HL-60 (cell line): ENCODE results near the gene CAP1.

Experiments
- GABPA ChIP-seq: IDR thresholded peaks from 2 replicates; pipeline ENCODE4 v1.6.1; 2012; ENCODE audit warnings: low read depth
- POLR2AphosphoS5 ChIP-seq: IDR thresholded peaks from 2 replicates; pipeline ENCODE4 v1.6.1; 2012; ENCODE audit warnings: low read depth
- TF ChIP-seq, protein P1 (sequence below): IDR thresholded peaks from one replicate; pipeline ENCODE4 v1.5.1; 2011; ENCODE audit warnings: low read length, control low read depth, inconsistent platforms; ENCODE audit not compliant: insufficient read depth

DNA sequence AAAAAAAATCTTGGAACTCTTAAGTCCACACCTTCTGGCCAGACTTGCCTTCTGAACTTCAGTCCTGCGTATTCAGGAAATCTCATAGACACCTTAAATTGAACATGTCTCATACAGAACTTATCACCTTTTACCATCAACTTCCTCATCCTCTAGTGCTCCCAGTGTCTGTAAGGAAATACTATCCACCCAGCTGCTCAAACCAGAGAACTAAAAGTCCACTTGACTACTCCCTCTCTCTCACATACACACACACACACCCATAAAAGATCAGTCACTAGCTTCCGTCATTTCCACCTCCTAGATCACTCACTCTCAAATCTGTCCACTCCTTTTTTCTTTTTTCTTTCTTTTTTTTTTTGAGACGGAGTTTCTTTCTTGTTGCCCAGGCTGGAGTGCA lies 10.9 kb upstream of the CAP1 start:
- TF ChIP-seq, protein P1, sequence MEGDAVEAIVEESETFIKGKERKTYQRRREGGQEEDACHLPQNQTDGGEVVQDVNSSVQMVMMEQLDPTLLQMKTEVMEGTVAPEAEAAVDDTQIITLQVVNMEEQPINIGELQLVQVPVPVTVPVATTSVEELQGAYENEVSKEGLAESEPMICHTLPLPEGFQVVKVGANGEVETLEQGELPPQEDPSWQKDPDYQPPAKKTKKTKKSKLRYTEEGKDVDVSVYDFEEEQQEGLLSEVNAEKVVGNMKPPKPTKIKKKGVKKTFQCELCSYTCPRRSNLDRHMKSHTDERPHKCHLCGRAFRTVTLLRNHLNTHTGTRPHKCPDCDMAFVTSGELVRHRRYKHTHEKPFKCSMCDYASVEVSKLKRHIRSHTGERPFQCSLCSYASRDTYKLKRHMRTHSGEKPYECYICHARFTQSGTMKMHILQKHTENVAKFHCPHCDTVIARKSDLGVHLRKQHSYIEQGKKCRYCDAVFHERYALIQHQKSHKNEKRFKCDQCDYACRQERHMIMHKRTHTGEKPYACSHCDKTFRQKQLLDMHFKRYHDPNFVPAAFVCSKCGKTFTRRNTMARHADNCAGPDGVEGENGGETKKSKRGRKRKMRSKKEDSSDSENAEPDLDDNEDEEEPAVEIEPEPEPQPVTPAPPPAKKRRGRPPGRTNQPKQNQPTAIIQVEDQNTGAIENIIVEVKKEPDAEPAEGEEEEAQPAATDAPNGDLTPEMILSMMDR = no peak
- no peak for TF ChIP-seq GABPA
- no peak for TF ChIP-seq POLR2AphosphoS5
